Neuronal stem cell (in vitro differentiated cells): ENCODE measurements around the gene CANT1.

Source experiments
- DNase-seq: peaks from one replicate; pipeline ENCODE4 v3.0.0-alpha.2; 2013; ENCODE audit warnings: low spot score
- H2AFZ ChIP-seq: one replicate; pipeline ENCODE4 v1.6.1; 2013; ENCODE audit warnings: mild to moderate bottlenecking, low read length, inconsistent platforms
- H2AK5ac ChIP-seq: 2 replicates; pipeline ENCODE4 v1.6.1; 2013; ENCODE audit warnings: low read depth, mild to moderate bottlenecking, inconsistent platforms, low read length, moderate library complexity, mixed read lengths
- H2BK120ac ChIP-seq: 2 replicates; pipeline ENCODE4 v1.6.1; 2013; ENCODE audit warnings: low read depth, mild to moderate bottlenecking, inconsistent platforms, low read length, moderate library complexity, mixed read lengths
- H2BK12ac ChIP-seq: one replicate; pipeline ENCODE4 v1.6.1; 2013; ENCODE audit warnings: low read length, inconsistent platforms
- H2BK15ac ChIP-seq: 2 replicates; pipeline ENCODE4 v1.6.1; 2013; ENCODE audit warnings: mild to moderate bottlenecking, low read length, inconsistent platforms, mixed read lengths
- H2BK5ac ChIP-seq: one replicate; pipeline ENCODE4 v1.6.1; 2013; ENCODE audit warnings: inconsistent platforms, mild to moderate bottlenecking, low read length, moderate library complexity
- H3K14ac ChIP-seq: one replicate; pipeline ENCODE4 v1.6.1; 2013; ENCODE audit warnings: low read length, inconsistent platforms
- H3K18ac ChIP-seq: 2 replicates; pipeline ENCODE4 v1.6.1; 2013; ENCODE audit warnings: low read length, inconsistent platforms
- H3K23ac ChIP-seq: 2 replicates; pipeline ENCODE4 v1.6.1; 2013; ENCODE audit warnings: low read depth, mild to moderate bottlenecking, mixed read lengths, low read length, inconsistent platforms; ENCODE audit not compliant: poor library complexity
- H3K27ac ChIP-seq: replicated peaks from 3 replicates; pipeline ENCODE4 v1.5.1; 2013; ENCODE audit warnings: low read length, inconsistent platforms
- H3K27me3 ChIP-seq, 3 experiments: 2 replicates each; pipeline ENCODE4 v1.6.1; 2013; ENCODE audit warnings: low read length in 3 of 3, mild to moderate bottlenecking in 2 of 3, inconsistent platforms in 1 of 3, low read depth in 1 of 3, mixed read lengths in 1 of 3, moderate library complexity in 1 of 3; ENCODE audit not compliant: control insufficient read depth in 3 of 3, insufficient read depth in 3 of 3
- H3K36me3 ChIP-seq, 2 donors: replicated peaks in 1 of 2; 2 replicates each; pipeline ENCODE4 v1.6.1; 2013; ENCODE audit warnings: low read length in 2 of 2; ENCODE audit not compliant: control insufficient read depth in 2 of 2, insufficient read depth in 2 of 2
- H3K4ac ChIP-seq: 2 replicates; pipeline ENCODE4 v1.6.1; 2013; ENCODE audit warnings: inconsistent platforms, mild to moderate bottlenecking, low read length, moderate library complexity
- H3K4me1 ChIP-seq, 2 donors: 1 replicate in 1 of 2; 2 replicates in 1 of 2; pipeline ENCODE4 v1.6.1; 2013; ENCODE audit warnings: low read length in 2 of 2, low read depth in 1 of 2; ENCODE audit not compliant: control insufficient read depth in 2 of 2, insufficient read depth in 1 of 2
- H3K4me2 ChIP-seq: one replicate; pipeline ENCODE4 v1.6.1; 2013; ENCODE audit warnings: mild to moderate bottlenecking, low read length, inconsistent platforms; ENCODE audit not compliant: insufficient read depth, poor library complexity, severe bottlenecking
- H3K4me3 ChIP-seq, 2 donors: 2 replicates each; pipeline ENCODE4 v1.5.1; 2013; ENCODE audit warnings: low read length in 2 of 2, mild to moderate bottlenecking in 2 of 2, inconsistent platforms in 1 of 2, moderate library complexity in 1 of 2
- H3K79me1 ChIP-seq: one replicate; pipeline ENCODE4 v1.6.1; 2013; ENCODE audit warnings: low read depth, mild to moderate bottlenecking, inconsistent platforms, low read length, moderate library complexity
- H3K9ac ChIP-seq: one replicate; pipeline ENCODE4 v1.6.1; 2013; ENCODE audit warnings: mild to moderate bottlenecking, low read depth, low read length, inconsistent platforms; ENCODE audit not compliant: poor library complexity
- H3K9me3 ChIP-seq, 2 donors: replicated peaks in 1 of 2; 2 replicates each; pipeline versions ENCODE3 to v1.6.1; 2013; ENCODE audit warnings: low read length in 2 of 2, mild to moderate bottlenecking in 2 of 2, inconsistent platforms in 1 of 2, low read depth in 1 of 2, mixed read lengths in 1 of 2, moderate library complexity in 1 of 2; ENCODE audit not compliant: control insufficient read depth in 2 of 2, insufficient read depth in 1 of 2
- H4K8ac ChIP-seq: one replicate; pipeline ENCODE4 v1.6.1; 2013; ENCODE audit warnings: low read depth, mild to moderate bottlenecking, inconsistent platforms, low read length, moderate library complexity
- H4K91ac ChIP-seq: one replicate; pipeline ENCODE4 v1.6.1; 2013; ENCODE audit warnings: low read length, low read depth, mild to moderate bottlenecking, inconsistent platforms; ENCODE audit not compliant: poor library complexity
- WGBS, 2 donors: extraction: QIAGEN DNeasy Blood & Tissue Kit; methylation state at CpG; one replicate each; pipeline ENCODE4 v1.1.7; 2013; ENCODE audit warnings: missing lambda C conversion rate in 2 of 2, mixed read lengths in 1 of 2; ENCODE audit not compliant: insufficient read length in 2 of 2, insufficient replicate concordance in 1 of 2; ENCODE audit errors: extremely low coverage in 2 of 2; 5-methylcytosine and 5-hydroxymethylcytosine counted together

Gene CANT1

GRCh38 chr17:79006046-79006445 is 3.5 kb downstream of the CANT1 start:
- Histone ChIP-seq H2BK120ac (no peak overlapping the region), H4K91ac (no peak overlapping the region), H3K4me2 (no peak overlapping the region), H3K4ac (no peak overlapping the region), H3K79me1 (peaks cover 20% of the 10 kb centered on the region), H3K36me3 (peaks cover 2 to 15% of the 10 kb centered on the region in 2 donors), H3K27me3 (no peaks in the 10 kb centered on the region), H2AFZ (no peak overlapping the region), H2BK5ac (no peak overlapping the region), H3K9ac (no peak overlapping the region), H2BK12ac (no peak overlapping the region), H3K4me3 (no peak overlapping the region), H2AK5ac (peak overlapping the region; percentile 41), H3K23ac (peak overlapping the region; percentile 76), H2BK15ac (no peak overlapping the region), H3K18ac (no peak overlapping the region), H4K8ac (no peak overlapping the region), H3K4me1 (peaks cover 13 to 16% of the 10 kb centered on the region in 2 donors), H3K27ac (no peak overlapping the region), H3K9me3 (no peaks in the 10 kb centered on the region), H3K14ac (no peak overlapping the region)
- no peak for DNase-seq
- no CpG with 5 or more reads among the region's 8 CpGs for WGBS, 2 donors

DNA sequence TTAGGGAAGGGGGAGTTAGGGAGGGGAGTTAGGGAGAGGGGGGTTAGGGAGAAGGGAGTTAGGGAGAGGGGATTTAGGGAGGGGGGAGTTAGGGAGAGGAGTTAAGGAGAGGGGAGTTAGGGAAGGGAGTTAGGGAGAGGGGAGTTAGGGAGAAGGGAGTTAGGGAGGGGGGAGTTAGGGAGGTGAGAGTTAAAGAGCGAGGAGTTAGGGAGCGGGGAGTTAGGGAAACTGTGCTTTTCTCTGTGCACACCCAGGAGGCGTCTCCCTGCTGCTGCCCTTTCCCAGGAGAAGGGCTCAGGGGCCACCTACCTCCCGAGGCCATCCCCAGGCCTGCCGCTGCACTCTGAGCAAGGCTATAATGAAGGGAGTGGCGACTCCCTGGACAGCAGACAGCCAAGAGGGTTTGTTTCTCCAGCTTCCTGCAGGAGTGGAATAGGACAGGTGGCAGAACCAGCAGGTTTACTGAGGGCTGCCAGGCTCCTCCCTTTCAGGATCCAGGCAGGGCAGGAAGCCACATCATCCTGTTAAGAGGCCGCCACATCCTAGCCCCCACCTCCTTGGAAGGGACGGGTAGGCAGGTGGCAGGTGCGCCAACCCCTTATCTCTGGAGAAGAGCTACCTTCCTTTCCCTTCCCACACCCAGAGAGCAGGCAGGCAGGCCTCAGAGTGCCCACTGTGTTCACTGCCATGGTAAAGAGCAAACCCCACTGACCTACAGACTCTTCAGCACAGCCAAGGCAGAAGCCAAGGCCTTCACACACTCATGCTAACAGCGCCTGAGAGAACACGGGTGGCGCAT is 4.3 kb downstream of the CANT1 start:
- 100% methylated on average over 2 of the region's 12 CpGs; no CpG with 5 or more reads in 1 of the 2 donors for WGBS, 2 donors
- no peak overlapping the region for H3K27ac ChIP-seq
- H3K4ac ChIP-seq = no peak overlapping the region
- H3K23ac ChIP-seq = no peak overlapping the region
- H3K14ac ChIP-seq = no peak overlapping the region
- DNase-seq = no peak
- H4K8ac ChIP-seq = no peak overlapping the region
- no peak overlapping the region for H2BK12ac ChIP-seq
- peaks cover 27% of the 10 kb centered on the region for H3K79me1 ChIP-seq
- H3K18ac ChIP-seq = no peak overlapping the region
- H3K27me3 ChIP-seq = no peaks in the 10 kb centered on the region
- no peak overlapping the region for H2BK15ac ChIP-seq
- H3K4me1 ChIP-seq = peaks cover 12 to 15% of the 10 kb centered on the region in 2 donors
- H2BK5ac ChIP-seq = no peak overlapping the region
- H3K4me2 ChIP-seq = no peak overlapping the region
- peaks cover 2 to 23% of the 10 kb centered on the region in 2 donors for H3K36me3 ChIP-seq
- no peak overlapping the region for H2AFZ ChIP-seq
- H4K91ac ChIP-seq = no peak overlapping the region
- H2AK5ac ChIP-seq = no peak overlapping the region
- H3K9ac ChIP-seq = peak overlapping the region; percentile 25
- no peaks in the 10 kb centered on the region for H3K9me3 ChIP-seq
- H3K4me3 ChIP-seq = no peak overlapping the region
- H2BK120ac ChIP-seq = no peak overlapping the region

- Histone ChIP-seq H2AK5ac (no peak overlapping the region), H3K27ac (no peak overlapping the region)
- DNase-seq = no peak
Observed at GRCh38 chr17:79003661-79004411, 5.7 kb downstream of the CANT1 start.

More at GRCh38 chr17:79003661-79004411, 5.7 kb downstream of the CANT1 start:
- Histone ChIP-seq H2BK5ac (no peak overlapping the region), H3K9me3 (no peaks in the 10 kb centered on the region), H3K79me1 (peaks cover 28% of the 10 kb centered on the region), H3K36me3 (peaks cover 5 to 33% of the 10 kb centered on the region in 2 donors), H2BK15ac (no peak overlapping the region), H3K27me3 (no peaks in the 10 kb centered on the region), H2AFZ (no peak overlapping the region), H3K4me2 (no peak overlapping the region), H4K91ac (no peak overlapping the region), H3K4me1 (peaks cover 8 to 10% of the 10 kb centered on the region in 2 donors), H3K23ac (no peak overlapping the region), H3K4me3 (no peak overlapping the region), H3K4ac (peak overlapping the region; percentile 61), H2BK12ac (peak overlapping the region; percentile 85), H2BK120ac (no peak overlapping the region), H3K18ac (no peak overlapping the region), H4K8ac (no peak overlapping the region), H3K14ac (no peak overlapping the region), H3K9ac (peak overlapping the region; percentile 66)
- 100% methylated on average over 1 of the region's 3 CpGs; no CpG with 5 or more reads in 1 of the 2 donors for WGBS, 2 donors
